ENCODE data around the gene LRRK1.

Gene LRRK1

GRCh38 chr15:101028772-101029438 lies 109.7 kb downstream of the LRRK1 start:
- no peak for DNase-seq (ENCODE audit: insufficient read length)
- no peak for FAIRE-seq
- no peak for TF ChIP-seq POLR2AphosphoS5 (IDR thresholded peaks at IDR 0.05; ENCODE audit: low read depth, low read length)
- no peak for TF ChIP-seq TAF1 (IDR thresholded peaks at IDR 0.05; ENCODE audit: borderline replicate concordance, low read depth, low read length)
- TF ChIP-seq POLR2A (IDR thresholded peaks at IDR 0.05; ENCODE audit: low read depth, low read length): no peak

GRCh38 chr15:101029971-101030661 lies 111.0 kb downstream of the LRRK1 start:
- no peak for TF ChIP-seq TAF1 (IDR thresholded peaks at IDR 0.05; ENCODE audit: borderline replicate concordance, low read depth, low read length)
- TF ChIP-seq POLR2A (IDR thresholded peaks at IDR 0.05; ENCODE audit: low read depth, low read length): no peak
- no peak for TF ChIP-seq POLR2AphosphoS5 (IDR thresholded peaks at IDR 0.05; ENCODE audit: low read depth, low read length)
- DNase-seq (ENCODE audit: insufficient read length): no peak
- no peak for FAIRE-seq

GRCh38 chr15:101031213-101031612 lies 112.1 kb downstream of the LRRK1 start:
- FAIRE-seq (no peak), DNase-seq (ENCODE audit: insufficient read length) (no peak)

GRCh38 chr15:101033801-101034200 lies 114.6 kb downstream of the LRRK1 start:
- TF ChIP-seq POLR2AphosphoS5 (IDR thresholded peaks at IDR 0.05; ENCODE audit: low read depth, low read length) (no peak), TAF1 (IDR thresholded peaks at IDR 0.05; ENCODE audit: borderline replicate concordance, low read depth, low read length) (no peak), POLR2A (IDR thresholded peaks at IDR 0.05; ENCODE audit: low read depth, low read length) (no peak)
- DNase-seq (ENCODE audit: insufficient read length) (no peak), FAIRE-seq (no peak)

More at GRCh38 chr15:101031213-101031612, 112.1 kb downstream of the LRRK1 start:
- TF ChIP-seq POLR2A (IDR thresholded peaks at IDR 0.05; ENCODE audit: low read depth, low read length): no peak
- TF ChIP-seq TAF1 (IDR thresholded peaks at IDR 0.05; ENCODE audit: borderline replicate concordance, low read depth, low read length): no peak
- TF ChIP-seq POLR2AphosphoS5 (IDR thresholded peaks at IDR 0.05; ENCODE audit: low read depth, low read length): no peak

- DNase-seq (ENCODE audit: insufficient read length) (no peak), FAIRE-seq (no peak)
- no peak for TF ChIP-seq TAF1 (IDR thresholded peaks at IDR 0.05; ENCODE audit: borderline replicate concordance, low read depth, low read length)
- TF ChIP-seq POLR2AphosphoS5 (IDR thresholded peaks at IDR 0.05; ENCODE audit: low read depth, low read length): no peak
- TF ChIP-seq POLR2A (IDR thresholded peaks at IDR 0.05; ENCODE audit: low read depth, low read length): no peak
Measured at GRCh38 chr15:101035611-101036010, 116.5 kb downstream of the LRRK1 start.

- TF ChIP-seq TAF1 (IDR thresholded peaks at IDR 0.05; ENCODE audit: borderline replicate concordance, low read depth, low read length): no peak
- no peak for TF ChIP-seq POLR2A (IDR thresholded peaks at IDR 0.05; ENCODE audit: low read depth, low read length)
- TF ChIP-seq POLR2AphosphoS5 (IDR thresholded peaks at IDR 0.05; ENCODE audit: low read depth, low read length): no peak
- FAIRE-seq (no peak), DNase-seq (ENCODE audit: insufficient read length) (no peak)
Measured at GRCh38 chr15:101036189-101036588, 117.0 kb downstream of the LRRK1 start.

- TF ChIP-seq TAF1 (IDR thresholded peaks at IDR 0.05; ENCODE audit: borderline replicate concordance, low read depth, low read length) (no peak), POLR2AphosphoS5 (IDR thresholded peaks at IDR 0.05; ENCODE audit: low read depth, low read length) (no peak), POLR2A (IDR thresholded peaks at IDR 0.05; ENCODE audit: low read depth, low read length) (no peak)
- FAIRE-seq (peak; percentile 30), DNase-seq (ENCODE audit: insufficient read length) (no peak)
Measured at GRCh38 chr15:101037090-101037830, 118.1 kb downstream of the LRRK1 start.

GRCh38 chr15:101038327-101039003 lies 119.3 kb downstream of the LRRK1 start:
- no peak for TF ChIP-seq TAF1 (IDR thresholded peaks at IDR 0.05; ENCODE audit: borderline replicate concordance, low read depth, low read length)
- TF ChIP-seq POLR2AphosphoS5 (IDR thresholded peaks at IDR 0.05; ENCODE audit: low read depth, low read length): no peak
- no peak for TF ChIP-seq POLR2A (IDR thresholded peaks at IDR 0.05; ENCODE audit: low read depth, low read length)
- FAIRE-seq: no peak
- no peak for DNase-seq (ENCODE audit: insufficient read length)

- no peak for TF ChIP-seq TAF1 (IDR thresholded peaks at IDR 0.05; ENCODE audit: borderline replicate concordance, low read depth, low read length)
- no peak for TF ChIP-seq POLR2AphosphoS5 (IDR thresholded peaks at IDR 0.05; ENCODE audit: low read depth, low read length)
- no peak for TF ChIP-seq POLR2A (IDR thresholded peaks at IDR 0.05; ENCODE audit: low read depth, low read length)
- DNase-seq (ENCODE audit: insufficient read length) (no peak), FAIRE-seq (no peak)
Measured at GRCh38 chr15:101039461-101039860, 120.3 kb downstream of the LRRK1 start.

- DNase-seq (ENCODE audit: insufficient read length): no peak
- FAIRE-seq: no peak
- no peak for TF ChIP-seq POLR2AphosphoS5 (IDR thresholded peaks at IDR 0.05; ENCODE audit: low read depth, low read length)
- no peak for TF ChIP-seq TAF1 (IDR thresholded peaks at IDR 0.05; ENCODE audit: borderline replicate concordance, low read depth, low read length)
- TF ChIP-seq POLR2A (IDR thresholded peaks at IDR 0.05; ENCODE audit: low read depth, low read length): no peak
Measured at GRCh38 chr15:101042320-101042719, 123.2 kb downstream of the LRRK1 start.

- DNase-seq (ENCODE audit: insufficient read length) (no peak), FAIRE-seq (no peak)
- no peak for TF ChIP-seq POLR2A (IDR thresholded peaks at IDR 0.05; ENCODE audit: low read depth, low read length)
- TF ChIP-seq POLR2AphosphoS5 (IDR thresholded peaks at IDR 0.05; ENCODE audit: low read depth, low read length): no peak
- TF ChIP-seq TAF1 (IDR thresholded peaks at IDR 0.05; ENCODE audit: borderline replicate concordance, low read depth, low read length): no peak
Measured at GRCh38 chr15:101043011-101043410, 123.9 kb downstream of the LRRK1 start.
